ENCODE measurements around the gene IFITM10. TPM values are rescaled to one million over a fixed set of nuclear protein-coding genes. Genes with fewer than 3 reads are reported as not detected.

IFITM10 gene
- polyA plus RNA-seq, 1 experiment, result 0.04 TPM

DNA sequence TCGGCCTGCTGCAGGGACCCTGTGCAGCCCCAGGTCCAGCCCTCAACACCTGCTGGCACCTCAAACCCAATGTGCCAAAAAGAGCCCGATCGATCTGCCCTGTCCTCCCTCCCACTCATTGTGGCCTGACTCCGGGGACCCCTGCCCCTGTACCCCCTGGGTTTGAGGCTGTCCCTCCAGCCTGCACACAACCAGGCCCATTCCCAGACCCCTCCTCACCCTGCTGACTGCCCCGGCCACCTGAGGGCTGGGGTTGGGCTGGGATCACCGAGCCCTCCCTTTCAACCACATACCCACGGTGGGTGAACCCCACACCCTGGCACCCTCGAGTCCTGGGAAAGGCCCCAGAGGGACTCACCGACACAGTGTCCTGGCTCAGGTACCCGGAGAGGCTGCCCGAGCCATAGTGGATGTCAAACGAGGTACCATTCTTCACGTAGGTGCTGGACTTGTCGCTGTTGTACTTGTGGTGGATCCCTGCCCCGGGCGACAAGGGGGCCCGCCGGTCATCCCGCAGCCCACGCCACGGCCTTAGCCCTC, 8.3 kb upstream of the IFITM10 start:
- ChIA-PET CTCF (no interaction called here), POLR2A (no interaction called here)
- Histone ChIP-seq H3K27me3 (ENCODE audit: control insufficient read depth, insufficient read depth, low read length) (no peaks in the 10 kb centered on the region), H3K9me3 (ENCODE audit: control insufficient read depth, insufficient read depth, low read length) (no peaks in the 10 kb centered on the region; the same call in 1 of the 2 replicates), H3K27ac (ENCODE audit: low read depth, low read length) (no peak overlapping the region), H3K4me3 (ENCODE audit: low read depth, low read length) (no peak overlapping the region)
- TF ChIP-seq, protein P1, sequence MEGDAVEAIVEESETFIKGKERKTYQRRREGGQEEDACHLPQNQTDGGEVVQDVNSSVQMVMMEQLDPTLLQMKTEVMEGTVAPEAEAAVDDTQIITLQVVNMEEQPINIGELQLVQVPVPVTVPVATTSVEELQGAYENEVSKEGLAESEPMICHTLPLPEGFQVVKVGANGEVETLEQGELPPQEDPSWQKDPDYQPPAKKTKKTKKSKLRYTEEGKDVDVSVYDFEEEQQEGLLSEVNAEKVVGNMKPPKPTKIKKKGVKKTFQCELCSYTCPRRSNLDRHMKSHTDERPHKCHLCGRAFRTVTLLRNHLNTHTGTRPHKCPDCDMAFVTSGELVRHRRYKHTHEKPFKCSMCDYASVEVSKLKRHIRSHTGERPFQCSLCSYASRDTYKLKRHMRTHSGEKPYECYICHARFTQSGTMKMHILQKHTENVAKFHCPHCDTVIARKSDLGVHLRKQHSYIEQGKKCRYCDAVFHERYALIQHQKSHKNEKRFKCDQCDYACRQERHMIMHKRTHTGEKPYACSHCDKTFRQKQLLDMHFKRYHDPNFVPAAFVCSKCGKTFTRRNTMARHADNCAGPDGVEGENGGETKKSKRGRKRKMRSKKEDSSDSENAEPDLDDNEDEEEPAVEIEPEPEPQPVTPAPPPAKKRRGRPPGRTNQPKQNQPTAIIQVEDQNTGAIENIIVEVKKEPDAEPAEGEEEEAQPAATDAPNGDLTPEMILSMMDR (IDR thresholded peaks at IDR 0.05; ENCODE audit: low read depth, low read length), result no peak
- no peak for DNase-seq (ENCODE audit: low read depth, low spot score)

DNA sequence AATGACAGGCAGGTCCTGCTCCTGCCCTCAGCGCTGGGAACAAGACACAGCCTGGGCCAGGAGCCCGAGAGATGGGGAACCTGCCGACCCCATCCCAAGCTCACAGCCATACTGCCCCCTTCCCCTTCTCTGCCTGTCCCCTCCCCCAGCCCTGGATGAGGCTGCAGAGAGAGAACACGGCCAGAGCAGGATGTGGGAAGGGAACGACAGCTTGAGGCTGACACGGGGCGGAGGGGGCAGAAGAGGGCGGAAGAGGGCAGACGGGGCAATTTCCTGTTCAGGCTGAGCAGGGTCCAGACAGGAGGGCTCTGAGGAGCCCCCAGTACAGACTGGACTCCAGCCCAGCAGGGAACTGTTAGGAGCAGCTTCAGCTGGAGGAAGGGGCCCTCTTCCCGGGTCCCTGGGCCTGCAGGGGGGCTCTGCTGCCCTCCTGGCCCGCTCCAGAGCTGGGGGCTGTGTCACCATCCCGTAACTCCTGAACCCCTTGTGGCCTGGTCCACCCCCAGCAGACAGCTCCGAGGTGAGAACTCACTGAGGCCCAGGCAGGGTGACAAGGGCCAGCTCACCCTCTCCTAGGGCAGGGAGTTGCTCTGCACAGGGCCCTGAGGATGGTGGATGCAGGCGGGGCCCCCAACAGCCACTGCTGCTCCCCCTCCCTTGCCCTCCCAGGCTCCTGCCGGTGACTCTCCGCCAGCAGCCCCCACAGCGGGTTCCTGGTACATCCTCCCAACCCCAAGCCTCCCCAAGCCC, 7.6 kb upstream of the IFITM10 start:
- TF ChIP-seq, protein P1 (IDR thresholded peaks at IDR 0.05; ENCODE audit: low read depth, low read length), result no peak
- Histone ChIP-seq H3K9me3 (ENCODE audit: control insufficient read depth, insufficient read depth, low read length) (no peaks in the 10 kb centered on the region; the same call in 1 of the 2 replicates), H3K4me3 (ENCODE audit: low read depth, low read length) (no peak overlapping the region), H3K27me3 (ENCODE audit: control insufficient read depth, insufficient read depth, low read length) (no peaks in the 10 kb centered on the region), H3K27ac (ENCODE audit: low read depth, low read length) (no peak overlapping the region)
- CTCF ChIA-PET, result no interaction called here
- no peak for DNase-seq (ENCODE audit: low read depth, low spot score)
- POLR2A ChIA-PET, result no interaction called here

DNA sequence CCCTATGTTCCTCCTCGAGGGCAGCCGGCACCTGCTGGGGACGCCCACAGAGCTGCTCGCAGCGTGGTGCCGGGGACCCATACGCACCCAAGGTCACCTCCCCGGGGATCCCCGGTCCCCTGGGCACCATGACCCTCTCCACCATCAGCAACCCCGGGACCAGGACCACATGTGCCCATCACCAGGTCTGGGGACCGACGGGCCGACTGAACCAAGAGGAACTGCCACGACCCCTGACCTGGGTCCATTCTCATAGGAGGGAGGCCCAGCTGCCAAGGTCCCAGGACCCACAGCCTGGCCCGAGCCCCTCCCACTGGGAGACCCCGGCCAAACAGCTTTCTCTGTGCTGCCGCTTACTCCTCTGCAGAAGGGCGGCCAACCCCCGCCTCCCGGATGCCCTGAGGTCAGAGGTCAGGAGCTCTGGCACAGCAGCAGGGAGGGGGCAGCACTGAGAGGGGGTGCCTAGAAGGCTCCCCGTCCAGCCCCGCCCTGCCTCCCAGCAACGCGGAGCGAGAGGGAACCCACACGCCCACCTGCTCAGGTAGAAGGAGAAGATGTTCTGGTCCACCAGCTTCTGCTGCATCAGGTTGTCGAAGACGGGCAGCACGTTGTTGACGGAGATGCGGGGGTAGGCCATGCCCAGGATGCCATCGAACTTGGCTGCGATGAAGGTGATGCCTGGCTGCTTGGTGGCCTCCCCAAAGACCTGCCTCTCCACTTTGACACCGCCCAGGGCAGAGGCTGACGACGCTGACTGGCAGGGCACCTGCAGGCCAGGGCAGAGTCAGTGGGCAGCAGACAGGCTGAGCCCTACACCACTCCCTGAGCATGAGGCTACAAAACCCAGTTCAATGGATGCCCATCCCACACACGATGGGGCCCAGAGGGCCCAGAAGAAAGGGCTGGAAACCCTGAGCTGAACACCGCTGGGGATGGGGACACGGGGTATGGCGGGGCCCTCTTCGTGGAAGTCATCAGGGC, 6.7 kb upstream of the IFITM10 start:
- Histone ChIP-seq H3K27ac (ENCODE audit: low read depth, low read length) (no peak overlapping the region), H3K9me3 (ENCODE audit: control insufficient read depth, insufficient read depth, low read length) (no peaks in the 10 kb centered on the region), H3K27me3 (ENCODE audit: control insufficient read depth, insufficient read depth, low read length) (no peaks in the 10 kb centered on the region), H3K4me3 (ENCODE audit: low read depth, low read length) (no peak overlapping the region)
- DNase-seq (ENCODE audit: low read depth, low spot score), result no peak
- TF ChIP-seq, protein P1 (IDR thresholded peaks at IDR 0.05; ENCODE audit: low read depth, low read length), result no peak
- CTCF ChIA-PET, result interaction anchor here (1.0 kb wide), 1 partner anchor 63 kb away, joined by 3 read pairs; no protein-coding TSS in a partner anchor
- POLR2A ChIA-PET, result no interaction called here

DNA sequence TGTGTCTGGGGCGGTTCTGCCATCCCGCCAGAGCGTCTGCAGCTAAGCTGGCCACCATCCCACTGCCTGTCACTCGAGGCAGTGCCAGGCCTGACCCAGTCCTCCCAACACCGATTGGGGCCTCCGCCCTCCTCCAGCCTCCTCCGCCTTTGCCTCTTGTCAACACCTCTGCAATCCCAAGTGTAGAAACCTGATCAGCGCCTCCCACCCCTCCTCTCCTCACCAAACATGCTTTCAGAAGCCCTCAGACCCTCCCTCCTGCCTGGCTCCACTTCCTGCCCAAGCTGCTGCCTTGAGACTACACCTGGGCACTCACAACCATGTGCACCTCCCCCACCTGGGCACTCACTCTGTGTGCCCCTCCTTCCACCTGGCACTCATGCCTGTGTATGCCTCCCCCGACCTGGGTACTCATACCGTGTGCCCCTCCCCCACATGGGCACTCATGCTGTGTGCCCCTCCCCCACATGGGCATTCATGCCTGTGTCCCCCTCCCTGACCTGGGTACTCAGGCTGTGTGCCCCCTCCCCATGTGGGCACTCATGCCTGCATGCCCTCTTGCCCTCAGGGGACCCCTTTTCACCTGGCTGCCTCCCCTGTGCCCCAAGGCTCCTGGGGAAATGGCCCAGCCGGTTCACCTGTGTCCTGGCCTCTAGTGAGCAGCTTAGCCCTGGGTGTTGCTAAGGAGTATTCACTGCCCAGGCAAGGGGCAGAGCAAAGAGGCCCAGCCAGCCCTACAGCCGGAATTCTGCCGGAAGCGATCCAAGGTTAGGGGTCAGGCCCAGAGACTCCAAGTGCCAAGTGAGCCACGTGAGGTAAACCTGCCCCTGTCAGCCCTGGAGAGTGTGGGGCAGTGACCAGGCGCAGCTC, 5.5 kb upstream of the IFITM10 start:
- ChIA-PET POLR2A (interaction anchor here (0.8 kb wide), 1 partner anchor 27 kb away, joined by 3 read pairs; no protein-coding TSS in a partner anchor), CTCF (no interaction called here)
- TF ChIP-seq, protein P1 (IDR thresholded peaks at IDR 0.05; ENCODE audit: low read depth, low read length), result no peak
- Histone ChIP-seq H3K27me3 (ENCODE audit: control insufficient read depth, insufficient read depth, low read length) (no peaks in the 10 kb centered on the region), H3K27ac (ENCODE audit: low read depth, low read length) (no peak overlapping the region), H3K9me3 (ENCODE audit: control insufficient read depth, insufficient read depth, low read length) (no peaks in the 10 kb centered on the region), H3K4me3 (ENCODE audit: low read depth, low read length) (no peak overlapping the region)
- no peak for DNase-seq (ENCODE audit: low read depth, low spot score)
